WERI-Rb-1 (cell line): Measurements from ENCODE around the gene GAS2.

ENCODE experiments used
- DNase-seq: peaks from one replicate; pipeline ENCODE4 v3.0.0-alpha.2; 2020
- H3K27ac ChIP-seq: fragments of 250-450 bp; sonication (Bioruptor Pico); 2 replicates; pipeline ENCODE4 v1.5.1; 2020; ENCODE audit warnings: mild to moderate bottlenecking, moderate library complexity
- H3K27me3 ChIP-seq: fragments of 250-450 bp; sonication (Bioruptor Pico); 2 replicates; pipeline ENCODE4 v1.5.1; 2021; ENCODE audit warnings: mild to moderate bottlenecking, low read depth, moderate library complexity; ENCODE audit not compliant: insufficient read depth, severe bottlenecking
- H3K36me3 ChIP-seq: fragments of 250-450 bp; sonication (Bioruptor Pico); 2 replicates; pipeline ENCODE4 v1.5.1; 2020; ENCODE audit warnings: mild to moderate bottlenecking, moderate library complexity
- H3K4me3 ChIP-seq: 2 replicates; pipeline ENCODE4 v1.5.1; 2011; ENCODE audit warnings: low read depth, mild to moderate bottlenecking, control low read depth, low read length
- H3K9me3 ChIP-seq: fragments of 250-450 bp; sonication (Bioruptor Pico); 2 replicates; pipeline ENCODE4 v1.5.1; 2021; ENCODE audit warnings: mild to moderate bottlenecking, moderate library complexity; ENCODE audit not compliant: severe bottlenecking
- TF ChIP-seq, protein P1 (sequence below): IDR thresholded peaks from 2 replicates; pipeline ENCODE4 v1.5.1; 2011; ENCODE audit warnings: low read depth, mild to moderate bottlenecking, control low read depth, inconsistent platforms, low read length

Gene GAS2

DNA sequence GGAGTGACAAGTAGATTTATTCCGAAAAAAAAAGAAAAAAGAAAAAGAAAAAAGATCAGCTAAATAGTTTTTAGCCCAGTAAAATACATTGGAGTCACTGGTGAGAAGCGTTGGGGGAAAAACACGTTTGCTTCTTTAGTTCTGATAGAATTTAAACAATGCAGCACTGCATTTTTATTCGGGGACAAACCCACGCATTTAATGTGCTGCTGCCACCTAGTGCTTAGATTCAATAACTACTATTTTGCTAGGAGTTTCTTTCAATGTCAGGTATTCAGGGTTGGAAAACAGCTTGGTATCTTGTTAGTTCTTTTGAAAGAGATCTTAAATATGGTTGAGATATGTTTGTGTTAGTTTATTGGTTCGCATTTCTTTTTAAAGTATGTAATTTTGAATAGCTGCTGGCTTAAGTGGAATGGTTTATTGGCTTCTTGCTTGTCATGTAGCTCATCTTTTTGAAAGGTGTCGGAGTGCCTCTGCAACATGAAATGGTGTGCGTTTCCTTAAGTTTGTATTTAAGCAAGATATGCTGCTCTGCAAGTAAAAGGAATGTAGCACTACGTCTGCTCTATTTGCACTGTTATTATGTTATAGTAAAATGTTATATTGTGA, 121.2 kb downstream of the GAS2 start:
- TF ChIP-seq, protein P1, sequence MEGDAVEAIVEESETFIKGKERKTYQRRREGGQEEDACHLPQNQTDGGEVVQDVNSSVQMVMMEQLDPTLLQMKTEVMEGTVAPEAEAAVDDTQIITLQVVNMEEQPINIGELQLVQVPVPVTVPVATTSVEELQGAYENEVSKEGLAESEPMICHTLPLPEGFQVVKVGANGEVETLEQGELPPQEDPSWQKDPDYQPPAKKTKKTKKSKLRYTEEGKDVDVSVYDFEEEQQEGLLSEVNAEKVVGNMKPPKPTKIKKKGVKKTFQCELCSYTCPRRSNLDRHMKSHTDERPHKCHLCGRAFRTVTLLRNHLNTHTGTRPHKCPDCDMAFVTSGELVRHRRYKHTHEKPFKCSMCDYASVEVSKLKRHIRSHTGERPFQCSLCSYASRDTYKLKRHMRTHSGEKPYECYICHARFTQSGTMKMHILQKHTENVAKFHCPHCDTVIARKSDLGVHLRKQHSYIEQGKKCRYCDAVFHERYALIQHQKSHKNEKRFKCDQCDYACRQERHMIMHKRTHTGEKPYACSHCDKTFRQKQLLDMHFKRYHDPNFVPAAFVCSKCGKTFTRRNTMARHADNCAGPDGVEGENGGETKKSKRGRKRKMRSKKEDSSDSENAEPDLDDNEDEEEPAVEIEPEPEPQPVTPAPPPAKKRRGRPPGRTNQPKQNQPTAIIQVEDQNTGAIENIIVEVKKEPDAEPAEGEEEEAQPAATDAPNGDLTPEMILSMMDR = peak; percentile 43
- DNase-seq = peak; percentile 9
- no peak overlapping the region for H3K27ac ChIP-seq
- no peaks in the 10 kb centered on the region for H3K27me3 ChIP-seq
- no peaks in the 10 kb centered on the region for H3K36me3 ChIP-seq
- no peaks in the 10 kb centered on the region for H3K9me3 ChIP-seq
- H3K4me3 ChIP-seq = no peak overlapping the region

DNA sequence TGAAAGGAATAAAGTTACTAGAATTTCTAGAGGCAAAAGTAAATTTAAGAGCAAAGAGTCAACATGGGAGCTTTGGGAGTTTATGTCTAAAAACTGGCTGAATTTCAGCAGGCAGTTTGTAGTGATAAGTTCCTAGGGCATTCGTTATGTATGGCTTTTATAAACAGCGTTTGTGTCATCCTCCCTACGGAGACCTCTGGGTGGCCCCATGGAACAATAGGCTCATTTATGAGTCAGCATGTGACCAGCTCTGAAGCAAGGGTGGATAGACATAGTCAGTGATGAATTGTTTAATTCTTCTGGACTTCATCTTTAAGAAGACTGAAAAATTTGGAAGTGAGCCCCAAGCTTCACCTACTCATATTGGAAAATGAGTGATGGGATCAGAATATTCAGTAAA, 126.1 kb downstream of the GAS2 start:
- Histone ChIP-seq H3K4me3 (no peak overlapping the region), H3K9me3 (no peaks in the 10 kb centered on the region), H3K27ac (no peak overlapping the region), H3K27me3 (no peaks in the 10 kb centered on the region), H3K36me3 (no peaks in the 10 kb centered on the region)
- TF ChIP-seq, protein P1 = no peak
- no peak for DNase-seq

DNA sequence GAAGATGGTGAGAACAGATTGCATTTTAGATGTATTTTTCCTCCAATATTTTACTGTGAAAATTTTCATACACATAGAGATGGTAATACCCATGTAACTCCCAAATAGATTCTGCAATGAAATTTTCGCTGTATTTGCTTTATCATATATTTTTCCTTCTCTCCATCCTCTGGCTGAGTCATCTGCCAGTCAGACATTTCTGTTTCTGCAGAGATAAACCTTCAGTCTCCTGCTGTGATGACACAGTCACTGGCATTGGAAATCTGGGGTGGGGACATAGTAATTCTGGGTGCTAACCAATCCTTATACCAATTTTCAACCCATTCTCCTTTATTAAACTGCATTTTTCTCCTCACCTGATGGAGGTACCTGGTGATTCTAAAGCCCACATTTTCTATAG, 129.5 kb downstream of the GAS2 start:
- H3K27ac ChIP-seq = no peak overlapping the region
- H3K27me3 ChIP-seq = no peaks in the 10 kb centered on the region
- no peak for DNase-seq
- no peak overlapping the region for H3K4me3 ChIP-seq
- no peaks in the 10 kb centered on the region for H3K9me3 ChIP-seq
- TF ChIP-seq, protein P1 = no peak
- H3K36me3 ChIP-seq = no peaks in the 10 kb centered on the region

DNA sequence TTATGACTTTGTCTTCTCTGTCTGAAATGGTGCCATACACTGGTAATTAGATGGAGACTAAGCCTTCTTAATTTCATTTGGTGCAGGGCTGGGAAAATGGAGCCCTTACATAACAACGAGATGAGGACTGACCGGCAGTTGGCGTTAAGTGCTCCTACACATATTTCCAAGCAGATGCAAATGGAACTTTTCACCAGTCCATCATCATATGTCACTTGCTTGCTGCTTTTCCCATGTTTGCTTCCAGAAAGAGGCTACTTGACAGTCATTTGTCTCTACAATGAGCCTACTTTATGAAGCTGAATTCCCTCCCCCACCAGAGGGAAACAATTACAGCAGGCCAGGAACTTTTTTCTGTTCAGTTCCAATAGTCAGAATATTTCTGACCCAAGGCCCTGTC, 130.6 kb downstream of the GAS2 start:
- Histone ChIP-seq H3K27me3 (no peaks in the 10 kb centered on the region), H3K4me3 (no peak overlapping the region), H3K9me3 (no peaks in the 10 kb centered on the region), H3K36me3 (no peaks in the 10 kb centered on the region), H3K27ac (no peak overlapping the region)
- TF ChIP-seq, protein P1 = no peak
- DNase-seq = no peak

DNA sequence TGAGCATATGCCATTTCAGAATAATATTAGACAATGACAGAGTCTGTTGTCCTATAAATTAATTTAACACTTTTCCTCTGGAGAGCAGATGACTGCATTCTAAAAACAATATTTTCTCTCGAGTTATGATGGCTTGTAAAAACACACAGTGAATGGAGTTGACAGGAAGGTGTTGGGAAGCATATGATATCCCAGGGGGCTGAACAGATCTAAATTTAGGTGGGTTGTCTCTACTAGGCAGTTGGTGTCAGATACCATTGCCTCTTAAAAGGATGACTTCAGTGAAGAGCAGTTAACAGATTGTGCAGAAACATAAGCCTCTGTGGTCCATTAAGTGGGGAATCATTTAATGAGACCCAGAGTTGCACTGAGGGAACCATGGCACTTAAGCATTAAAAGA, 132.5 kb downstream of the GAS2 start:
- no peaks in the 10 kb centered on the region for H3K9me3 ChIP-seq
- TF ChIP-seq, protein P1 = no peak
- no peaks in the 10 kb centered on the region for H3K27me3 ChIP-seq
- no peaks in the 10 kb centered on the region for H3K36me3 ChIP-seq
- no peak overlapping the region for H3K27ac ChIP-seq
- no peak for DNase-seq
- no peak overlapping the region for H3K4me3 ChIP-seq

DNA sequence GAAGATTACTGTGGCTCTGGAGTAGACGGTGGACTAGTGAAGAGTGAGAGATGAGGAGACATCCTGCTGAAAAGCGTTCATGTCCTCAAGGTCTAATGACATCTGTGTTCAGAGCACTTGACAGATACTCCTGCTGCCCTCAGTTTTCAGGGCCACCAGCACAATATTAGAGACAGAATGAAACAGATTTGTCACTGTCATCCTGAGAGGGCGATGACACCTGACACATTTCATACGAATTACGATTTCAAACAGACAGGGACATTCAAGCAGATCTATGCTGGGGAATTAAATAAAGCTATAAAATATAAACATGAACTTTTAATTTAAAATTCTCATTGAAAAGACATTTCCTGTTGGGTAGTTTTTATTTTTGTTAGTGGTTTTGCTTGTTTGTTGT, 134.1 kb downstream of the GAS2 start:
- no peaks in the 10 kb centered on the region for H3K9me3 ChIP-seq
- DNase-seq = no peak
- no peaks in the 10 kb centered on the region for H3K27me3 ChIP-seq
- no peak overlapping the region for H3K4me3 ChIP-seq
- TF ChIP-seq, protein P1 = no peak
- H3K36me3 ChIP-seq = no peaks in the 10 kb centered on the region
- H3K27ac ChIP-seq = no peak overlapping the region
